OCI-LY1 (cell line): Measurements from ENCODE around the gene ETS2.

Experiments used
- H2AFZ ChIP-seq: fragments of 200-600 bp; sonication (generic), shearing (Covaris generic); 2 replicates; pipeline ENCODE4 v1.6.0; 2014; ENCODE audit warnings: antibody characterized with exemption, mild to moderate bottlenecking, low read length
- H3F3A ChIP-seq: fragments of 200-600 bp; sonication (generic), shearing (Covaris generic); 2 replicates; pipeline ENCODE4 v1.6.0; 2014; ENCODE audit warnings: mild to moderate bottlenecking, antibody characterized with exemption, low read length, moderate library complexity; ENCODE audit not compliant: insufficient read depth
- H3K27ac ChIP-seq: fragments of 200-600 bp; sonication (generic); 2 replicates; pipeline ENCODE4 v1.5.1; 2014; ENCODE audit warnings: low read length, mixed run types, mild to moderate bottlenecking, low read depth; ENCODE audit not compliant: poor library complexity, severe bottlenecking
- H3K27me3 ChIP-seq: fragments of 200-600 bp; sonication (generic); 2 replicates; pipeline ENCODE4 v1.6.0; 2014; ENCODE audit warnings: antibody characterized with exemption, mild to moderate bottlenecking, low read length, moderate library complexity; ENCODE audit not compliant: insufficient read depth
- H3K36me3 ChIP-seq: fragments of 200-600 bp; sonication (generic); 2 replicates; pipeline ENCODE4 v1.6.1; 2014; ENCODE audit warnings: mild to moderate bottlenecking, antibody characterized with exemption, low read length, moderate library complexity, mixed read lengths; ENCODE audit not compliant: insufficient read depth
- H3K4me1 ChIP-seq: fragments of 200-600 bp; sonication (generic); 2 replicates; pipeline ENCODE4 v1.5.1; 2014; ENCODE audit warnings: mild to moderate bottlenecking, low read length, moderate library complexity; ENCODE audit not compliant: insufficient read depth, severe bottlenecking
- H3K4me2 ChIP-seq: fragments of 200-600 bp; sonication (generic), shearing (Covaris generic); 2 replicates; pipeline ENCODE4 v1.6.1; 2014; ENCODE audit warnings: low read length
- H3K4me3 ChIP-seq: fragments of 200-600 bp; sonication (generic); 2 replicates; pipeline ENCODE4 v1.5.1; 2014; ENCODE audit warnings: low read length, low read depth, mild to moderate bottlenecking, mixed read lengths; ENCODE audit not compliant: poor library complexity, severe bottlenecking
- H3K79me2 ChIP-seq: fragments of 200-600 bp; shearing (Covaris generic); 2 replicates; pipeline ENCODE4 v1.6.1; 2016; ENCODE audit warnings: mixed run types, low read length, mixed read lengths; ENCODE audit not compliant: insufficient read depth
- H3K9ac ChIP-seq: fragments of 200-600 bp; sonication (generic), shearing (Covaris generic); 2 replicates; pipeline ENCODE4 v1.6.1; 2014; ENCODE audit warnings: mild to moderate bottlenecking, low read length, mixed read lengths
- H3K9me2 ChIP-seq: fragments of 200-600 bp; sonication (generic), shearing (Covaris generic); 2 replicates; pipeline ENCODE4 v1.6.1; 2014; ENCODE audit warnings: low read depth, mild to moderate bottlenecking, low read length, mixed read lengths
- H3K9me3 ChIP-seq: fragments of 200-600 bp; shearing (Covaris generic); 2 replicates; pipeline ENCODE4 v1.6.1; 2014; ENCODE audit warnings: low read length, mixed read lengths
- H4K20me1 ChIP-seq: fragments of 200-600 bp; sonication (generic), shearing (Covaris generic); 2 replicates; pipeline ENCODE4 v1.6.0; 2016; ENCODE audit warnings: mild to moderate bottlenecking, low read length; ENCODE audit not compliant: insufficient read depth
- EZH2 ChIP-seq: fragments of 200-600 bp; sonication (generic), shearing (Covaris generic); IDR thresholded peaks from 2 replicates; pipeline ENCODE4 v1.8.0; 2017; ENCODE audit warnings: borderline replicate concordance, mixed run types, mild to moderate bottlenecking, antibody characterized with exemption, low read length, moderate library complexity, mixed read lengths
- TF ChIP-seq, protein P1 (sequence below): fragments of 200-600 bp; sonication (generic), shearing (Covaris generic); IDR thresholded peaks from 2 replicates; pipeline ENCODE4 v1.5.1; 2017; ENCODE audit warnings: mild to moderate bottlenecking, antibody characterized with exemption, low read length, moderate library complexity, mixed read lengths

ETS2 gene

DNA sequence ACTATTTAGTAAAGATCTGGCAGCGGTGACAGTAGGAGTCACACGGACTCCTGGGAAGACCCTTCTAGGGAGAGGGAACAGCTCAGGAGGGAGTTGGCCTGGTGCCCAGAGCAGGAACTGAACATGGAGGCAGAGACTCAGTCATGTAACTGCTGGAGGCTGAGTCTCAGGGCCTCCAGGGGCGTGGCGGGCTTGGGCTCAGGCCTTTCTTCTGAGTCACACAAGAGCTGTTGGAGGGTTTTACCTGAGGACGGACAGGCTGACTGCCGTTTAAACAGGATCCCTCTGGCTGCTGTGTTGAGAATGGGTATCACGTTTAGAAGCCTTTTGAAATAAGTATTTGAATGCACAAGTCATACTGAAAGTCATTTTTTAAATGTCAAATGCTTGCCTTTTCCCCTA, 7.2 kb upstream of the ETS2 start:
- Histone ChIP-seq H3F3A (no peaks in the 10 kb centered on the region), H2AFZ (no peak overlapping the region), H3K9ac (no peak overlapping the region), H3K4me2 (no peak overlapping the region), H3K79me2 (no peaks in the 10 kb centered on the region), H3K36me3 (no peaks in the 10 kb centered on the region; the same call in 1 of the 2 replicates), H3K9me3 (no peaks in the 10 kb centered on the region), H3K27me3 (no peaks in the 10 kb centered on the region), H4K20me1 (no peaks in the 10 kb centered on the region), H3K9me2 (no peaks in the 10 kb centered on the region), H3K27ac (no peak overlapping the region), H3K4me1 (no peaks in the 10 kb centered on the region), H3K4me3 (no peak overlapping the region)
- TF ChIP-seq EZH2 = no peak
- TF ChIP-seq, protein P1, sequence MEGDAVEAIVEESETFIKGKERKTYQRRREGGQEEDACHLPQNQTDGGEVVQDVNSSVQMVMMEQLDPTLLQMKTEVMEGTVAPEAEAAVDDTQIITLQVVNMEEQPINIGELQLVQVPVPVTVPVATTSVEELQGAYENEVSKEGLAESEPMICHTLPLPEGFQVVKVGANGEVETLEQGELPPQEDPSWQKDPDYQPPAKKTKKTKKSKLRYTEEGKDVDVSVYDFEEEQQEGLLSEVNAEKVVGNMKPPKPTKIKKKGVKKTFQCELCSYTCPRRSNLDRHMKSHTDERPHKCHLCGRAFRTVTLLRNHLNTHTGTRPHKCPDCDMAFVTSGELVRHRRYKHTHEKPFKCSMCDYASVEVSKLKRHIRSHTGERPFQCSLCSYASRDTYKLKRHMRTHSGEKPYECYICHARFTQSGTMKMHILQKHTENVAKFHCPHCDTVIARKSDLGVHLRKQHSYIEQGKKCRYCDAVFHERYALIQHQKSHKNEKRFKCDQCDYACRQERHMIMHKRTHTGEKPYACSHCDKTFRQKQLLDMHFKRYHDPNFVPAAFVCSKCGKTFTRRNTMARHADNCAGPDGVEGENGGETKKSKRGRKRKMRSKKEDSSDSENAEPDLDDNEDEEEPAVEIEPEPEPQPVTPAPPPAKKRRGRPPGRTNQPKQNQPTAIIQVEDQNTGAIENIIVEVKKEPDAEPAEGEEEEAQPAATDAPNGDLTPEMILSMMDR = no peak

DNA sequence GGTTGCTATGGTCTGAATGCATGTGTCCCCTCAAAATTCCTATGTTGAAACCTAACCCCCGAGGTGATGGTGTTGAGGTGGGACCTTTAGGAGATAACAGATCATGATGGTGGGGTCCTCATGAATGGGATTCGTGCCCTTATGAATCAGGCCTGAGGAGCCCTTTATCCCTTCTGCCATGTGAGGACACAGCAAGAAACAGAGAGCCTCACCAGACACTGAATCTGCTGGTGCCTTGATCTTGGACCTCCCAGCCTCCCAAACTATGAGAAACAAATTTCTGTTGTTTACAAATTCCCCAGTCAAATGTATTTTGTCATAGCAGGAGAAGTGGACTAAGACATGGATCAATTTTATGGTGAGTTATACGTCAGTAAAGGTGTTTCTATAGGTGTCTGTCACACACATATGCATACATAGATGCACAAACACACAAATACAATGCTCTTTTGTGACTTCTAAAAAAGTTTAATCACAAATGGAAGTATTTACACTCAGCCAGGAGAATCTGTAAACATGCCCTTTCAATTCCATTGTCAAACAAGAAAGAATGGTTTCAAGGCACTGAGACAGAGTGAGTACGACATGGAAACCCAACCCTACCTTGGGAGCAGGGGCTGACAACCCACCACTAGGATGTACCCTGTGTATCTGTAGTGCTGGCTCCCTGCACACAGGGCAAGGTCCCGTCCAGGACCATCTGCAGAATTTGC, 5.5 kb upstream of the ETS2 start:
- no peaks in the 10 kb centered on the region for H4K20me1 ChIP-seq
- H3K27me3 ChIP-seq = no peaks in the 10 kb centered on the region
- H3K9ac ChIP-seq = no peak overlapping the region
- H3K4me3 ChIP-seq = no peak overlapping the region
- no peaks in the 10 kb centered on the region for H3K9me3 ChIP-seq
- no peaks in the 10 kb centered on the region for H3K9me2 ChIP-seq
- H3K79me2 ChIP-seq = no peaks in the 10 kb centered on the region
- no peak overlapping the region for H3K4me2 ChIP-seq
- TF ChIP-seq, protein P1 = no peak
- no peak for TF ChIP-seq EZH2
- no peaks in the 10 kb centered on the region; the same call in 1 of the 2 replicates for H3K36me3 ChIP-seq
- peaks cover 5% of the 10 kb centered on the region for H3K4me1 ChIP-seq
- no peak overlapping the region for H3K27ac ChIP-seq
- no peaks in the 10 kb centered on the region for H3F3A ChIP-seq
- no peak overlapping the region for H2AFZ ChIP-seq

DNA sequence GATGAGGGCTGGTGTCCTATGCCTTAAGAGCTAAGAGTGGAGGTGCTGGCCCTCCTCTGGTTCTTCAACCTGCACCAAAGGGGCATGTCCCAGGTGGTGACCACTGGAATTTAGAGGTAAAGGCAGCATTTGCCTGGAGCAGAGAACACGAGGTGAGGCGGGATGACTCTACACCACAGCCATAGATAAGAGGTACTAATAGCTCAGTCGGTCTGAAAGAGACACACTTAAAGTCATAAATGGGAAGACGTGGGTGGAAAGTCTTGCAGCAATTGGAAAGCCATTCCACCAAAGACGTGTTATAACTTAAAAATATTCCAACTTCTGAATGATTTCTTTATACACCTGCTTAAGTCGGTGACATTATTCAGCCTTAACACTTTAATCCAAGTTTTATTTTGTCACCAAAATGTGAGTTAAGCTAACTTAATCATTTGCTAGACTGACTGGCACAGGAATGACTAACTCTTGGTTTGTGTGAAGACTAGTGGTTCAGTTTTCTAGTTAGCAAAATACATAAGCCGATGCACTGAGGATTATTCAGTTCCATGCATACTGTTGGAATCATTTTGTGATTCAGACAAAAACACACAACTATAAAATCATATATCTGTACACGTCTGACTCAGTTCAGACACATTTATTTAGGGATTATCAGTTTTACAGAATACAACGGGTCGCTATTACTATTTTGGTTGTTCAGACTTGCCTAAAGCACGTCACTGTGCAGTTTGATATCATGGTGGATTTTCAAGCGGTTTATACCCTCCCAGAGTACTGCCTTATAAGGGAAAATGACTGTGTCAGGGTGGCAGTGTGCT, 4.6 kb upstream of the ETS2 start:
- no peaks in the 10 kb centered on the region; the same call in 1 of the 2 replicates for H3K36me3 ChIP-seq
- H3K27ac ChIP-seq = no peak overlapping the region
- H3K9ac ChIP-seq = no peak overlapping the region
- H3K4me2 ChIP-seq = no peak overlapping the region
- no peak overlapping the region for H3K4me3 ChIP-seq
- TF ChIP-seq EZH2 = no peak
- TF ChIP-seq, protein P1 = no peak
- no peaks in the 10 kb centered on the region for H3K79me2 ChIP-seq
- no peaks in the 10 kb centered on the region for H3K27me3 ChIP-seq
- no peaks in the 10 kb centered on the region for H3K9me3 ChIP-seq
- peaks cover 5% of the 10 kb centered on the region for H3K4me1 ChIP-seq
- no peaks in the 10 kb centered on the region for H3K9me2 ChIP-seq
- H3F3A ChIP-seq = no peaks in the 10 kb centered on the region
- H4K20me1 ChIP-seq = no peaks in the 10 kb centered on the region
- H2AFZ ChIP-seq = no peak overlapping the region
